Measurements from ENCODE around the gene NKX1-1.
"Not testable (repeated sequence)": the region's sequence is repeated elsewhere in the genome, so short reads cannot be mapped to it uniquely, and the experiment has no call there.

Gene NKX1-1

GRCh38 chr4:1403591-1404572 is 2.4 kb downstream of the NKX1-1 start:
- DNase-seq, result no peak

- DNase-seq, result no peak
Observed at GRCh38 chr4:1403177-1403583, 3.1 kb downstream of the NKX1-1 start.

- DNase-seq, result no peak
Observed at GRCh38 chr4:1402516-1403091, 3.6 kb downstream of the NKX1-1 start.

GRCh38 chr4:1402021-1402515 is 4.2 kb downstream of the NKX1-1 start:
- DNase-seq, result no peak

- no peak for DNase-seq
Observed at GRCh38 chr4:1401409-1402020, 4.7 kb downstream of the NKX1-1 start.

GRCh38 chr4:1400831-1401408 is 5.3 kb downstream of the NKX1-1 start:
- no peak for DNase-seq

GRCh38 chr4:1400191-1400805 is 5.9 kb downstream of the NKX1-1 start:
- DNase-seq, result no peak

- no peak for DNase-seq
Observed at GRCh38 chr4:1399508-1400190, 6.6 kb downstream of the NKX1-1 start.

- DNase-seq, result no peak
Observed at GRCh38 chr4:1398681-1399507, 7.3 kb downstream of the NKX1-1 start.

GRCh38 chr4:1396806-1397455 is 9.3 kb downstream of the NKX1-1 start:
- DNase-seq, result no peak

- DNase-seq, result no peak
Observed at GRCh38 chr4:1395941-1396805, 10.1 kb downstream of the NKX1-1 start.

- DNase-seq, result not testable (repeated sequence)
Observed at GRCh38 chr4:1395389-1395820, 10.8 kb downstream of the NKX1-1 start.

GRCh38 chr4:1394554-1395388 is 11.5 kb downstream of the NKX1-1 start:
- DNase-seq, result not testable (repeated sequence)

GRCh38 chr4:1393866-1394265 is 12.4 kb downstream of the NKX1-1 start:
- DNase-seq, result no peak

GRCh38 chr4:1393363-1393762 is 12.9 kb downstream of the NKX1-1 start:
- not testable (repeated sequence) for DNase-seq

- DNase-seq, result no peak
Observed at GRCh38 chr4:1385373-1386340, 20.6 kb downstream of the NKX1-1 start.

GRCh38 chr4:1384675-1385372 is 21.4 kb downstream of the NKX1-1 start:
- DNase-seq, result no peak
